HCT116 (cell line): ENCODE measurements around the gene FUNDC2. TPM values are rescaled to one million over a fixed set of nuclear protein-coding genes. Genes with fewer than 3 reads are reported as not detected.

Source experiments
- ATAC-seq: fragments of 200-7000 bp; cut with Tn5 transposase; 2 replicates; pipeline ENCODE4 v1.9.1; 2020; ENCODE audit warnings: mild to moderate bottlenecking, moderate library complexity
- BruUV-seq: library from RNA; stranded (reverse); fragments of 400-500 nt; replicated peaks from 2 replicates; lab custom pipeline; 2021; lab: Mats Ljungman, UMichigan
- CTCF ChIA-PET: fragments of 300-600 bp; sonication (Branson Sonifier 250); formaldehyde crosslinking; loops from one replicate; lab custom pipeline; 2021; ENCODE audit warnings: antibody characterized with exemption; lab: Charles Lee
- POLR2A ChIA-PET: fragments of 300-600, 350-600 bp; sonication (Branson Sonifier 250); formaldehyde crosslinking; loops from one replicate; lab custom pipeline; 2021; ENCODE audit warnings: antibody characterized with exemption; lab: Charles Lee
- RAD21 ChIA-PET, 2 experiments: fragments of 300-600 bp; sonication (Branson Sonifier 250); formaldehyde crosslinking; loops; one replicate each; lab custom pipeline; 2023; ENCODE audit warnings: low total read pairs in 2 of 2; ENCODE audit not compliant: uncharacterized antibody in 2 of 2, unreplicated experiment in 2 of 2, low non-redundant PET in 1 of 2; lab: Charles Lee
- DNase-seq: peaks from one replicate; pipeline ENCODE4 v3.0.0-alpha.2; 2010; ENCODE audit warnings: low read depth, low spot score
- H2AFZ ChIP-seq: fragments of 200-600 bp; shearing (Covaris generic), sonication (generic); 2 replicates; pipeline ENCODE4 v1.6.1; 2017; ENCODE audit warnings: low read depth, mixed run types, mixed read lengths, antibody characterized with exemption, low read length; ENCODE audit not compliant: poor library complexity, severe bottlenecking
- H3K27ac ChIP-seq: 2 replicates; pipeline ENCODE4 v1.5.1; 2012; ENCODE audit warnings: low read depth, low read length
- H3K27me3 ChIP-seq: fragments of 200-600 bp; sonication (generic); 2 replicates; pipeline ENCODE4 v1.6.1; 2016; ENCODE audit warnings: mixed run types, low read length, mixed read lengths; ENCODE audit not compliant: insufficient read depth
- H3K36me3 ChIP-seq, 2 experiments: fragments of 200-500 bp in 1 of 2; fragments of 200-600 bp in 1 of 2; sonication (Bioruptor generic) in 1 of 2; sonication (generic) in 1 of 2; 2 replicates each; pipeline versions ENCODE4 v1.5.1 to v1.6.1; 2014 to 2016; ENCODE audit warnings: low read length in 2 of 2, inconsistent platforms in 1 of 2, mixed read lengths in 1 of 2, mixed run types in 1 of 2; ENCODE audit not compliant: insufficient read depth in 2 of 2, control insufficient read depth in 1 of 2
- H3K4me1 ChIP-seq, 2 experiments: fragments of 200-600 bp in 1 of 2; sonication (generic) in 1 of 2; 2 replicates each; pipeline versions ENCODE4 v1.5.1 to v1.6.1; 2012 to 2017; ENCODE audit warnings: low read length in 2 of 2, inconsistent platforms in 1 of 2, mild to moderate bottlenecking in 1 of 2, mixed read lengths in 1 of 2, mixed run types in 1 of 2, moderate library complexity in 1 of 2; ENCODE audit not compliant: insufficient read depth in 2 of 2, control insufficient read depth in 1 of 2
- H3K4me2 ChIP-seq: fragments of 200-600 bp; sonication (generic); 2 replicates; pipeline ENCODE4 v1.6.1; 2017; ENCODE audit warnings: mixed run types, low read length, mixed read lengths
- H3K4me3 ChIP-seq, 2 experiments: fragments of 200-600 bp in 1 of 2; sonication (generic) in 1 of 2; replicated peaks in 1 of 2; 2 replicates each; pipeline ENCODE4 v1.5.1; 2011 to 2016; ENCODE audit warnings: low read length in 2 of 2, control low read depth in 1 of 2, low read depth in 1 of 2, mild to moderate bottlenecking in 1 of 2, mixed read lengths in 1 of 2, mixed run types in 1 of 2
- H3K79me2 ChIP-seq: fragments of 200-600 bp; sonication (generic); 2 replicates; pipeline ENCODE4 v1.6.1; 2017; ENCODE audit warnings: mild to moderate bottlenecking, mixed run types, low read length, moderate library complexity, mixed read lengths; ENCODE audit not compliant: insufficient read depth
- H3K9ac ChIP-seq: fragments of 200-600 bp; sonication (generic); 2 replicates; pipeline ENCODE4 v1.6.1; 2016; ENCODE audit warnings: low read length, mixed read lengths
- H3K9me2 ChIP-seq: fragments of 200-600 bp; sonication (generic), shearing (Covaris generic); 2 replicates; pipeline ENCODE4 v1.6.1; 2017; ENCODE audit warnings: mixed run types, mild to moderate bottlenecking, moderate library complexity; ENCODE audit not compliant: insufficient read depth
- H3K9me3 ChIP-seq, 2 experiments: fragments of 200-500 bp in 1 of 2; fragments of 200-600 bp in 1 of 2; sonication (Bioruptor generic) in 1 of 2; sonication (generic) in 1 of 2; 2 replicates each; pipeline ENCODE4 v1.6.1; 2014 to 2017; ENCODE audit warnings: low read length in 2 of 2, mixed read lengths in 2 of 2, inconsistent platforms in 1 of 2, low read depth in 1 of 2, mild to moderate bottlenecking in 1 of 2, mixed run types in 1 of 2, moderate library complexity in 1 of 2; ENCODE audit not compliant: control insufficient read depth in 1 of 2, insufficient read depth in 1 of 2
- H4K20me1 ChIP-seq: fragments of 200-600 bp; sonication (generic), shearing (Covaris generic); 2 replicates; pipeline ENCODE4 v1.6.1; 2017; ENCODE audit warnings: mixed run types, mild to moderate bottlenecking, moderate library complexity; ENCODE audit not compliant: insufficient read depth
- ATF3 ChIP-seq: IDR thresholded peaks from 2 replicates; pipeline ENCODE4 v1.6.1; 2012
- CBX3 ChIP-seq: IDR thresholded peaks from 2 replicates; pipeline ENCODE4 v1.6.1; 2012; ENCODE audit warnings: low read depth
- CEBPB ChIP-seq: IDR thresholded peaks from 2 replicates; pipeline ENCODE4 v1.6.1; 2012; ENCODE audit warnings: low read depth
- EGR1 ChIP-seq: IDR thresholded peaks from 2 replicates; pipeline ENCODE4 v1.6.1; 2012; ENCODE audit warnings: low read depth
- ELF1 ChIP-seq: IDR thresholded peaks from 2 replicates; pipeline ENCODE4 v1.6.1; 2012; ENCODE audit warnings: low read depth, borderline replicate concordance
- EZH2 ChIP-seq: fragments of 200-600 bp; sonication (generic); IDR thresholded peaks from 2 replicates; pipeline ENCODE4 v1.6.1; 2017; ENCODE audit warnings: antibody characterized with exemption, mixed run types
- EZH2phosphoT487 ChIP-seq: fragments of 200-600 bp; IDR thresholded peaks from 2 replicates; pipeline ENCODE4 v1.6.1; 2018; ENCODE audit warnings: antibody characterized with exemption, borderline replicate concordance
- FOSL1 ChIP-seq: IDR thresholded peaks from 2 replicates; pipeline ENCODE4 v1.6.1; 2012; ENCODE audit warnings: low read depth
- MAX ChIP-seq: IDR thresholded peaks from 2 replicates; pipeline ENCODE4 v1.6.1; 2012
- POLR2A ChIP-seq: IDR thresholded peaks from 2 replicates; pipeline ENCODE4 v1.7.0; 2011; ENCODE audit warnings: borderline replicate concordance; ENCODE audit not compliant: insufficient read depth, insufficient read length; ENCODE audit errors: extremely low read depth
- RAD21 ChIP-seq: IDR thresholded peaks from 2 replicates; pipeline ENCODE4 v1.6.1; 2012; ENCODE audit warnings: low read depth, mild to moderate bottlenecking
- SRF ChIP-seq: IDR thresholded peaks from 2 replicates; pipeline ENCODE4 v1.6.1; 2012; ENCODE audit warnings: low read depth
- TCF7L2 ChIP-seq: IDR thresholded peaks from 2 replicates; pipeline ENCODE4 v1.7.0; 2011; ENCODE audit warnings: borderline replicate concordance, inconsistent platforms; ENCODE audit not compliant: insufficient read depth, insufficient read length; ENCODE audit errors: extremely low read depth
- YY1 ChIP-seq: IDR thresholded peaks from 2 replicates; pipeline ENCODE4 v1.6.1; 2011; ENCODE audit warnings: low read length, low read depth, moderate library complexity, mild to moderate bottlenecking; ENCODE audit not compliant: insufficient replicate concordance; ENCODE audit errors: extremely low read depth
- ZBTB33 ChIP-seq: IDR thresholded peaks from 2 replicates; pipeline ENCODE4 v1.6.1; 2011; ENCODE audit warnings: mild to moderate bottlenecking, low read length, moderate library complexity; ENCODE audit not compliant: insufficient replicate concordance; ENCODE audit errors: extremely low read depth
- ZFX ChIP-seq: fragments of 450-650 bp; IDR thresholded peaks from 2 replicates; pipeline ENCODE4 v1.6.1; 2017
- ZNF274 ChIP-seq: fragments of 200-500 bp; sonication (Bioruptor generic); IDR thresholded peaks from 2 replicates; pipeline ENCODE4 v1.6.1; 2014; ENCODE audit warnings: mild to moderate bottlenecking, low read depth, low read length, inconsistent platforms
- intact Hi-C: fragments of 100-400 bp; cut with micrococcal nuclease; formaldehyde crosslinking; loops from 2 replicates; pipeline ENCODE4 v1.10.0; 2022
- total RNA-seq: library from RNA; stranded (reverse); gene quantifications from one replicate; pipeline ENCODE4 v1.2.1, GENCODE V29; 2021; ENCODE audit not compliant: unreplicated experiment
- TF ChIP-seq, protein P1 (sequence below), 3 experiments: fragments of 200-600 bp in 1 of 3; sonication (generic) in 1 of 3; IDR thresholded peaks in 2 of 3; conservative IDR thresholded peaks in 1 of 3; 2 replicates each; pipeline ENCODE4 v1.5.1; 2012 to 2017; ENCODE audit warnings: low read depth in 2 of 3, low read length in 2 of 3, antibody characterized with exemption in 1 of 3, borderline replicate concordance in 1 of 3, control low read depth in 1 of 3, mild to moderate bottlenecking in 1 of 3, mixed read lengths in 1 of 3, mixed run types in 1 of 3, moderate library complexity in 1 of 3; ENCODE audit not compliant: insufficient read depth in 1 of 3
- TF ChIP-seq, protein P2 (sequence below): IDR thresholded peaks from 2 replicates; pipeline ENCODE4 v1.6.1; 2012; ENCODE audit warnings: low read depth

The FUNDC2 gene
- total RNA-seq, 1 experiment from 2014 or later: 32.5 TPM

DNA sequence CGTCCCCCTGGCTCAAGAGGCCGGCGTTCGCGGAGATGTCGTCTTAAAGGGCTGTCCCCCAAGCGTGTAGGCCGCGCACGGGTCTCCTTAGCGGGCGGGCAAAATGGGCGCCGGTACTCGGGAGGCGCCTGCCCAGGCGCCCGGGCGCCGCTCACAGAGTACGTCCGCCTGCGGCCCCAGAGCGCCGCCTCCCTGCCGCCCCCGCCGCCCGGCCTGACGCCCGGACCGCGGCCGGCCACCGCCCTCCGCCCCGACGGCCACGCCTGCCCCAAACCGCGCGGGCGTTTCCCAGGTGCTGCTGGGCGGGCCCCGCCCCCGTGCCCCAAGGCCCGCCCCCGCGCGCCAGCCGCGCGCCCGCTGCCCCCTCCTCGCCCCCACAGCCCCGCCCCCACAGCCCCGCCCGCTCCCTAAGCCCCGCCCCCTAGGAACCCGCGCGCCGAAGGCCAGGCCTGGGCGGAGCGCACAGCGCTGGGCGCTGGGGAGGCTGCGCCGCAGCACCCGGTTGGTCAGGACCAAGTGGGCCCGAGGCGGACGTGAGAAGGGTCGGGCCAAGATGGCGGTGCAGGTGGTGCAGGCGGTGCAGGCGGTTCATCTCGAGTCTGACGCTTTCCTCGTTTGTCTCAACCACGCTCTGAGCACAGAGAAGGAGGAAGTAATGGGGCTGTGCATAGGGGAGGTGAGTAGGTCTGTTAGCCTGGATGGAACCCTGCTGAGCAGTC lies 44.5 kb downstream of the FUNDC2 start, which contains the start of the genes BRCC3, CMC4 and MTCP1:
Gene BRCC3 (plus strand): TSS at position 534 of the 719 bp plus-strand sequence. CDS start 20 bp downstream, at position 554.
Gene CMC4 (minus strand): TSS at position 162 of the 719 bp plus-strand sequence. CDS start 7,113 bp downstream, outside the sequence.
Gene MTCP1 (minus strand): TSS at position 162 of the 719 bp plus-strand sequence. CDS start 5,126 bp downstream, outside the sequence.
- peaks cover 15 to 30% of the 10 kb centered on the region in 2 experiments for H3K4me1 ChIP-seq
- peak within 1 kb of the TSS; percentile 89 for H3K9ac ChIP-seq
- ChIA-PET CTCF (no interaction called here), RAD21 (no interaction called here), POLR2A (no interaction called here)
- ATAC-seq (peak; percentile 94), DNase-seq (peak; percentile 60)
- no peaks in the 10 kb centered on the region for H4K20me1 ChIP-seq
- H3K27ac ChIP-seq: peak within 1 kb of the TSS; percentile 45
- peaks cover 0 to 3% of the 10 kb centered on the region in 2 experiments; a peak in 1 of 4 replicates for H3K36me3 ChIP-seq
- H3K79me2 ChIP-seq: peaks cover 41% of the 10 kb centered on the region
- no peaks in the 10 kb centered on the region for H3K9me3 ChIP-seq
- H3K4me2 ChIP-seq: peak within 1 kb of the TSS; percentile 81
- peak within 1 kb of the TSS; percentile 64 to 83 for H3K4me3 ChIP-seq
- intact Hi-C loops: loop anchor here (2.0 kb wide), 1 partner anchor 44 kb away; the partner anchor contains the start of gene FUNDC2
- no peaks in the 10 kb centered on the region for H3K27me3 ChIP-seq
- no peaks in the 10 kb centered on the region for H3K9me2 ChIP-seq
- BruUV-seq: no TSS peak
- H2AFZ ChIP-seq: no peak within 1 kb of the TSS
- TF ChIP-seq ZFX: peak; percentile 44; the same call in 1 of the 2 replicates
- TF ChIP-seq ELF1: no peak
- TF ChIP-seq SRF: no peak
- TF ChIP-seq ATF3: no peak
- TF ChIP-seq EZH2: no peak
- TF ChIP-seq, protein P1, sequence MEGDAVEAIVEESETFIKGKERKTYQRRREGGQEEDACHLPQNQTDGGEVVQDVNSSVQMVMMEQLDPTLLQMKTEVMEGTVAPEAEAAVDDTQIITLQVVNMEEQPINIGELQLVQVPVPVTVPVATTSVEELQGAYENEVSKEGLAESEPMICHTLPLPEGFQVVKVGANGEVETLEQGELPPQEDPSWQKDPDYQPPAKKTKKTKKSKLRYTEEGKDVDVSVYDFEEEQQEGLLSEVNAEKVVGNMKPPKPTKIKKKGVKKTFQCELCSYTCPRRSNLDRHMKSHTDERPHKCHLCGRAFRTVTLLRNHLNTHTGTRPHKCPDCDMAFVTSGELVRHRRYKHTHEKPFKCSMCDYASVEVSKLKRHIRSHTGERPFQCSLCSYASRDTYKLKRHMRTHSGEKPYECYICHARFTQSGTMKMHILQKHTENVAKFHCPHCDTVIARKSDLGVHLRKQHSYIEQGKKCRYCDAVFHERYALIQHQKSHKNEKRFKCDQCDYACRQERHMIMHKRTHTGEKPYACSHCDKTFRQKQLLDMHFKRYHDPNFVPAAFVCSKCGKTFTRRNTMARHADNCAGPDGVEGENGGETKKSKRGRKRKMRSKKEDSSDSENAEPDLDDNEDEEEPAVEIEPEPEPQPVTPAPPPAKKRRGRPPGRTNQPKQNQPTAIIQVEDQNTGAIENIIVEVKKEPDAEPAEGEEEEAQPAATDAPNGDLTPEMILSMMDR (IDR thresholded peaks at IDR 0.05 in 2 of 3, conservative IDR thresholded peaks at IDR 0.05 in 1 of 3; ENCODE audit: borderline replicate concordance in 1 of 3, insufficient read depth in 1 of 3, low read depth in 2 of 3, low read length in 2 of 3): no peak
- TF ChIP-seq ZNF274: no peak
- TF ChIP-seq, protein P2, sequence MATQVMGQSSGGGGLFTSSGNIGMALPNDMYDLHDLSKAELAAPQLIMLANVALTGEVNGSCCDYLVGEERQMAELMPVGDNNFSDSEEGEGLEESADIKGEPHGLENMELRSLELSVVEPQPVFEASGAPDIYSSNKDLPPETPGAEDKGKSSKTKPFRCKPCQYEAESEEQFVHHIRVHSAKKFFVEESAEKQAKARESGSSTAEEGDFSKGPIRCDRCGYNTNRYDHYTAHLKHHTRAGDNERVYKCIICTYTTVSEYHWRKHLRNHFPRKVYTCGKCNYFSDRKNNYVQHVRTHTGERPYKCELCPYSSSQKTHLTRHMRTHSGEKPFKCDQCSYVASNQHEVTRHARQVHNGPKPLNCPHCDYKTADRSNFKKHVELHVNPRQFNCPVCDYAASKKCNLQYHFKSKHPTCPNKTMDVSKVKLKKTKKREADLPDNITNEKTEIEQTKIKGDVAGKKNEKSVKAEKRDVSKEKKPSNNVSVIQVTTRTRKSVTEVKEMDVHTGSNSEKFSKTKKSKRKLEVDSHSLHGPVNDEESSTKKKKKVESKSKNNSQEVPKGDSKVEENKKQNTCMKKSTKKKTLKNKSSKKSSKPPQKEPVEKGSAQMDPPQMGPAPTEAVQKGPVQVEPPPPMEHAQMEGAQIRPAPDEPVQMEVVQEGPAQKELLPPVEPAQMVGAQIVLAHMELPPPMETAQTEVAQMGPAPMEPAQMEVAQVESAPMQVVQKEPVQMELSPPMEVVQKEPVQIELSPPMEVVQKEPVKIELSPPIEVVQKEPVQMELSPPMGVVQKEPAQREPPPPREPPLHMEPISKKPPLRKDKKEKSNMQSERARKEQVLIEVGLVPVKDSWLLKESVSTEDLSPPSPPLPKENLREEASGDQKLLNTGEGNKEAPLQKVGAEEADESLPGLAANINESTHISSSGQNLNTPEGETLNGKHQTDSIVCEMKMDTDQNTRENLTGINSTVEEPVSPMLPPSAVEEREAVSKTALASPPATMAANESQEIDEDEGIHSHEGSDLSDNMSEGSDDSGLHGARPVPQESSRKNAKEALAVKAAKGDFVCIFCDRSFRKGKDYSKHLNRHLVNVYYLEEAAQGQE: no peak
- no peak for TF ChIP-seq CEBPB
- no peak for TF ChIP-seq TCF7L2
- peak; percentile 64 for TF ChIP-seq POLR2A
- 0 out of 2 replicates have a peak, but pooled peaks have one; percentile 24 for TF ChIP-seq CBX3
- no peak for TF ChIP-seq RAD21
- peak; percentile 45; the same call in 1 of the 2 replicates for TF ChIP-seq EGR1
- peak; percentile 64; the same call in 1 of the 2 replicates for TF ChIP-seq MAX
- peak; percentile 92 for TF ChIP-seq YY1
- TF ChIP-seq ZBTB33: no peak
- TF ChIP-seq FOSL1: no peak
- no peak for TF ChIP-seq EZH2phosphoT487
